HuH-7 (cell line): Measurements from ENCODE around the gene NID2.

Experiments
- DNase-seq: peaks from one replicate; pipeline ENCODE4 v3.0.0; 2011; ENCODE audit warnings: low spot score

The NID2 gene

DNA sequence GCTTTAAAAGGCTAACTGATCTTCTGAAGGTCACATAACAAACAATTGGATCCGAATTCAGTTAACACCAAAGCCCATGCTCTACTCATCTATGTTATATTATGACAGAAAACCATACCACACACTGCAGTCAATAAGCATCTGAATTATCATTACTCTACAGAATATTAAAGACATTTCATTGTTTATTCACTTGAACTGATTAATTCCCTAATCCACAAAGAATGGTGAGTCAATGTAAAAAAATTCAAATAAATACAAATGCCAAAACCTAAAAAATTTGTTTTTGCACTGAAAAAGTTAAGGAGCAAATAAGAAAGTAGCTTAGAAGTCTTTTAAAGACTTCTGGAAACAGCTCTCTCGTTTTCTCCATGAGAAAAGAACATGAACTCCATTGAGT is 13.7 kb downstream of the NID2 start:
- no peak for DNase-seq

DNA sequence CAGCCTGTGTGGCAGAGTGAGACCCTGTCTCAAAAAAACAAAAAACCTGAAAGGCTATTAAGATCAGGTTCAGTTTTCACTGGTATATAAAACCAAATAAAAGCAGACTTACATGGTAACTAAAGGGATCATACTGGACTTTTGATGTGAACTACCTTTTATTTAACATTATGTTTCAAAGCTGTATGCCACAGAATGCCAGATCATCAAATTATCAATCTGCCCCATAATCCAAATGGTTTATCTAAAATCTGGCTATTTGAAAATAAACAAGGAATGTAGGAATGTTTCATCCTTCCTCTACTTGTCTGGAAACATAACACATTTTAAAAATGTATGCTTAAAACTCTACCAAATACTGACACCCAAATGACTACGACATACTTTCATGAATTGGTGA is 14.2 kb downstream of the NID2 start:
- DNase-seq: no peak

GRCh38 chr14:52053044-52053443 is 15.8 kb downstream of the NID2 start:
- no peak for DNase-seq

DNA sequence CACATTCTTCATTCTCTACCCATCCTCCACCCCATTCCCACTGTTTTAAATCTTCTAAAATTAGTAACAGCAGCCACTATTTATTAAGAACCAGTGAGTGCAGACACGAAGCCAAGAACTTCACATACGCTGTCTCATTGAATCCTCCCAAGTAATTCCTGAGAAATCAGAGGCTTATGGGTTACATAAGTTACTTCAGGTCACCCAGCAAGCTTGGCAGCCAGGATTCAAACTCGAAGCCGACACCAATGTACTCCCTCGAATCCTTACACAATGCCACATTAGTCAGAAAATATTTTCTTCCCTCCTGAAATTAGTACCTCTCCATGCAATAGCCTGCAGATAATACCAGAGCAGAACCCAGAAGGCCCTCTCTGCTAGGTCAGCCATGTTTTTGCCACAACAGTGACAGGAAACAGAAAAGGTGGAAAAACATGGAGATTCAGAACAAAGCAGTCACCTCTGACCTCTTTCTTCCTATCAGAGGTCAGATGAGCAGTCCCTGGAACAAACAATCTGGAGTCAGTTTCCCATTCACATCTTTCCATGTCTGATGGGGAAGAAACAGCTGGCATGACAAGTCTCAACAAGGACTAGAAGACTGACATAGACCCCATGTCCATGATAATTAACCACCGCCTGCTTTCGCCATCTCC is 16.4 kb downstream of the NID2 start:
- no peak for DNase-seq

DNA sequence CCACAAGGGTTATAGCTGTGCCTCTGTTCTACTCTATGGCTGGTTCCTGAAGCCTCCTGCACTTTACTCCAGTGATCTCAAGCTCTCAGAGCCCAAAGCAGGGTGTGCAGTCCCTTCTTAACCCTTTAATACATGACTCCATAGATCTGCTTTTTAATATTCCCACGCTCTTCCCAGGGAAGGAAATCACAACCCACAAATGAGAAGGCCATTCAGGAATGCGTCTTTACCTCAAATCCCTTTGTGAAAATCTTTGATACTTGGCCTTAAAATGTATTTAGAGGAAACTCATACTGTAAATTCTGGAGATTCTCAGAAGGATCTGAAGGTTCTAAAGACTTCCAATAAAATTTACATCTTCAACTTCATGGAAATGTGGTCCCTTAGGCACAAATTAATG is 17.0 kb downstream of the NID2 start:
- DNase-seq: no peak

DNA sequence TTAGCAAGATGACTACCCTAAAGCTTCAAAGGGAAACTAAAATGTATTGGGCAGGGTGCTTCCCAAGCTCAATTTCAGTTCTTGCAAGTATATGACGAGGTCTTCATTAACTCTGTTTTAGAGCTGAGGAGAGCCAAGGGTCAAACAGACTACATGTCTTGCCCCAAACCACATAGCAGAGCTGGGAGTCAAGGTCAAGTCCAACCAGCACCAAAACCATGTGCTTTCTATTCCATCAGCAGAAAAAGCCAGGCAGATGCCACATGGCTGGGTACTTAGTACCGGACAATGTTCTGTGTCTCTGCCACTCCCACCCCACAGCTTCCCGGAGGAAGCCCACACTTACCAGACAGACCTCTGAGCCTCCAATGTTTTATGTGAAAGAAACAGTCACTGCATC is 17.6 kb downstream of the NID2 start:
- DNase-seq: no peak

GRCh38 chr14:52049721-52050588 is 18.9 kb downstream of the NID2 start:
- no peak for DNase-seq

- DNase-seq: no peak
Measured at GRCh38 chr14:52049271-52049670, 19.6 kb downstream of the NID2 start.

DNA sequence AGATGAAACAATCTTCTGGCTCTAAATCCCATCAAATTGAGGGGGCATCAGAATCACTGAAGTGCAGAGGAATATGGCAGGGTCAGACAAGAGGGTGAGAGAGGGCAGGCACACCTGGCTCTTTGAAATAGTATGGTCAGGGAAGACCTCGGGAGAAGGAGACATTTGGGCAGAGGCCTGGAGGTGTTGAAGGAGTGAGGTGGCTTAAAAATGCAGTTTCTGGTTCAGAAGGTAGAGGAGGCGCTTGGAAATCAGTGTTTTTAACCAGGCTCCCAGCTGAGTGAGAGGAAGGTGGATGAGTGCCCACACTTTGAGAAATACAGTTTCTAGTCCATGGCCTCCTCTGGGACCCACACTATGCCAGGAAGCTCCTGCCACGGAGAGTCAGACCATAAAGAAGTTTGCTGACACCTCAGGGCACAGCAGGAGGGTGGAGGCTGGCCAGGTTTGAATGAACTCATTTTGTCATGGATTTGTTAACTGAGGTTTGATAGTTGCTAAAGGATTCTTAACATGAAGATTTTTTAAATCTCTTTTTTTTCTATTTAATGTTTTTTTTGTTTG is 20.1 kb downstream of the NID2 start:
- no peak for DNase-seq

DNA sequence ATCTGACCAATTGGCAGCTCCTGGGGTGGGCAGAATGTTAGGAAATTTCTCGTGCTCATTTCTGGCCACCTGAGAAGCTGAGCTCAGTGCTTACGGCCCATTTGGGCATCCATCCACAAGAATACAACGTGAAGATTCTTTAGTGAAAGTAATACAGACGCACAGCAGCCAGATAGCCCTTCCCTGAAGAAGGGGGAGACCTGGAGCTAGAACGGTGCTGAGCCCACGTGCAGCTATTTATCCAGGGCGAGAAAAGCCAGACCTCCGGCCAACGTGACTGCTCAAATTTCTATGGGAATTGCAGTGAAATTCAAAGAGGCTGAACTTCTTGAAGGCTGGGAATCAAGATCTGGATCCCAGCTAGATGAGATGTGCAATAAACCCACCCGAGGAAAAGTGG is 20.7 kb downstream of the NID2 start:
- DNase-seq: no peak

DNA sequence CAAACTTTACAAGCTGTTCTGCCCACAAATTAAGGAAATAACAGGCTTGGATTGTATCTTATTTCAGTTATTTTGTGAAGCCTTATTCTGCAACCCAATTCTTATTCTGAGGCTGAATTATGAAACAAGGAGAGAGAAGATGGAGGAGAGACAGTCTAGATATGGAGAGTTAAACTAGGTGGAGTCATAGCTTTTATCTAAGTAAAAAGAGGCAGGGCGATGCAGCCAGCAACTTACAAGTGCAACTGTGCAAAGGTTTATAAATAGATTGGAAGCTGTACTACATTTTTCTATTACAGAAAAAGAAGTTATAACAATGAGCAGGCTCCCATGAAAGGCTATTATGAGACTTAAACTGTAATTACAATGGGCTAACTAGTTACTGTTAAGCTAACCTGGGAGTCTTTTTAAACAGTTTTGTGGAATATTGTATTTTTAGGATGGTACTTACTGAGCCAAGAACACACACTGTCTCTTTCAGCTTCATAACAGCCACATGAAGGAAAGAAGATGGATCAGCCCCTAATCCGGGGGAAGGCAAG is 22.4 kb downstream of the NID2 start:
- no peak for DNase-seq

- DNase-seq: no peak
Measured at GRCh38 chr14:52044791-52045522, 23.9 kb downstream of the NID2 start.

DNA sequence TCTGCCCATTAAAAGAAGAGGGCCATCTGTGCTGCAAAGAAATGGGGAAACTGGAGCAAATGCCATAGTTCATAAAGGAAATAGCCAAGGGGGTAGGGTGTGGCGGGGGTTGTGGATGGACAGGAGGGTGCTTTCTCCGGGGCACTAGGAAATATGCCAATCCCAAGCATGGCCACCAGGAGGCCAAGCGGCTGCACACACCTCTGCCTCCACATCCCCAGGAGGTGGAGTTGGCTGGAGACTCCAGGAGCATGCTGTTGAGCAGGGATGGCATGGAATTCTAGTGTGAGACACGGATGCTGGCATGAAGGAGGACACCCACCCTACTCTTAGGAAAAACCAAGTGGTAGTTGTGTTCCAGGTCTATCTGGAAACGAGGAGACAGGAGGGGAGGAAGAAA is 25.2 kb downstream of the NID2 start:
- DNase-seq: peak; percentile 51

GRCh38 chr14:52042371-52043289 is 26.2 kb downstream of the NID2 start:
- DNase-seq: no peak

DNA sequence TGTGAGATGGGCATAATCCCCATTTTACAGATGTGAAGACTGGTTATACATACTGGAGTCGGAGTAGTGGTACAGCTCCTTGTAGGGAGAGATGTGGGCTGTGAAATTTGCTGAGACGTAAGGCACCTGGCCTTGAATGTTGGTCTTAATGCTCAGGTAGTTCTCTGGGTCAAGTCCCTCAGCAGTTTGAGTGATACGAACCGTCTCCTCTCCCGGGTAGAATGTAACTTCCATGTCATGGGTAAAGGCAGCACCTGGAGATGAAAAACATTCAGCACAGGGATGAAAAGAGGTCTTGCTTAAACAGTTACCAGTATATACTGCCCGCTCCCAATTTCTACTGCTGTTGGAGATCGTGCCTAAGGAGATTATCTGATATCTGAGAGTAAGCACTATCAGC is 28.3 kb downstream of the NID2 start:
- no peak for DNase-seq

DNA sequence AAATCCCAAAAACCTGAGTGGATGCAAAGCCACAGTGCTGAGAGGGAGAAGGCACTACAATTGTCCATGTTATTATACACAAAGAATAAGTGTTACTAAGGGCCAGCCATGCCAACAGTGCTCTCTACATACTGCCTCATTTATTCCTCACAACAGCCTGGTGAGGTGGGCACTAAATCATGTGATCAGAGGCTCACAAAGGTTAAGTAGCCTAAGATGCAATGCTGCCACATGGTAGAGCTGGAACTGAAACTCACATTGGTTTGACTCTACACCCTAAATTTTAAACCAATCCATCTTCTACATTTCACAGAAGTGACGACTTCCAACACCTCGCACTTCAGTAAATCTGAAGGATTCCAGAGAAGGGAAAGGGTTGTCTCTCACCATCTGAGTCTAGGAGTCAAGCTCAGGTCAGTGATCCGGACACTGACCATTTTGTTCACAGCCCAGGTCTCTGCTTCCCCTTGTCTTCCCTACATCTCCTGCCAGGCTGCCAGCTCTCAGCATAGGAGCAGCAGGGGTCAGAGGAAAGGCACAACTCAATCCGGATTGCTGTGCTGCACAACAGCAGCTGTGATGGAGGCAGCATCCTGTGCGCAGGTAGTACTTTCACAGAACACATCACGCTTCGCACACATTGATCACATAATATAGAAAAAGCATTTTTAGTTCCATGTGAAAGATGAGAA is 29.6 kb downstream of the NID2 start:
- no peak for DNase-seq

- DNase-seq: no peak
Measured at GRCh38 chr14:52033101-52033642, 35.7 kb downstream of the NID2 start.

DNA sequence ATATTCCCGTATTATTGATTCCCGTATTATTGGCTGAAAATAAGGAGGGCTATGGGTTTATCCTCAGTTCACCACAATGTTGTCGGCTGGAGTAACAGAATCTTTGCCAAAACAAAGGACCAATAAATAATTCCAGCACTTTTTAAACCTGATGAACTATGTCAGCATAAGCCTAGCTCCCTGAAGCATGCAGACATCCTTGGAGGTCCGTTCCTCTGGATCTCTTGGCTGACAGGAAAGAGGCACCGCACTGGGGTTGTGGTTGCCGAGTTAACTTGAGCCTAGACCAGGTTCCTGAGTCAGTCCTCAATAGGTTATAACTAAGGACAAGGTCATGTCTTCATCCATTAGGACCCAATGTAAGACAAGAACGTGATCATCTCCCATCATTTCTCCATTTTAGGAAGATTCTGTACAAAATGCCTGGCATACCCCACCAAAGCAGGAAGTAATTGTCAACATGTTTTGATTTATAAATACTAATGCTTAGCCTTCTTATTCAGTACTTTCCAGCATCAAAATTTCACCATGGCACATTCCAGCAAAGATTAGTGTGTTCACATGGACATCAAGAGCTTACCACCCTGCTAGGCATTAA is 36.6 kb downstream of the NID2 start:
- DNase-seq: no peak

DNA sequence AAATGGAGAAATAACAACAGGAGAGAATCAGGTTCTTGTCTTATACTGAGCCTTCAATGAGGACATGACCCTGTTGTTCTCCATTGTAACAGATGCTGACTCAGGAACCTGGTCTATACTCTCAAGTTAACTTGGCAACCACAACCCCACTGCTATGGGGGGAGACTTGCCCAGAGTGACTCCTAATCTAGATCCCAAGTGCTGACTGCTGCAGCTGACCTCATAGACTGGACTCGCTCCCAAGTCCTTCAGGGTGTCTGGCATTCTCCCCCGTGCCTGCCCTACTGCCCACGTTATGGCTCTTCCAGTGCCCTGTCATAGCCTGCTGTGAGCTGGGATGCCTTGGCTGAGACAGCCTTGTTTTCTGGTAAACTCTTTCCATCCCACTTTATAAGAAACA is 37.1 kb downstream of the NID2 start:
- DNase-seq: no peak

DNA sequence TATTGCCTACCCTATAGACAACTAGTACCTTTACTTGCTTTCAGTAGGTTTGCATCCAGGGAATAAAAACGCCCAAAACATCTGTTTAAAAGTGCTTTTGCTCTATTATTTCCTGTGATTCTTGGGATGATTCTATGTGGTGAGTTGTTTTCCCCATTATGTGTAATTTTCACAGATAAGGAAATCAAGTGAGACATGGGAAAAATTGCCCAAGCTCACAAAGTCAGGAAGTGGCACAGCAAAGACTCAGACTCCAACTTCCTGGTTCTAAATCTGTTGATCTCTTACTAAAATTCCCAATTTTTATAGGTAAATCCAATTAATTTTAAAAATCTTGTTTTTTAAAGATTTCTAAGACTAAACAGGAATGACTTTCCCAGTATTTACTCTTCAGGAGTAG is 39.0 kb downstream of the NID2 start:
- DNase-seq: no peak
